ENCODE results near the gene LIPC.

Gene LIPC

GRCh38 chr15:58544756-58545155, 113.0 kb downstream of the LIPC start:
- POLR2A ChIA-PET: no interaction called here
- DNase-seq (ENCODE audit: low read depth, low spot score): no peak
- CTCF ChIA-PET: interaction anchor here (0.6 kb wide), 1 partner anchor 31 kb away, joined by 3 read pairs; no protein-coding TSS in a partner anchor

GRCh38 chr15:58545307-58546065, 113.7 kb downstream of the LIPC start:
- ChIA-PET POLR2A (no interaction called here), CTCF (no interaction called here)
- no peak overlapping the region for H3K4me3 ChIP-seq (ENCODE audit: low read depth, low read length)
- TF ChIP-seq CTCF (IDR thresholded peaks at IDR 0.05; ENCODE audit: insufficient read depth, low read length, missing control alignments): no peak
- no peak for DNase-seq (ENCODE audit: low read depth, low spot score)

More at GRCh38 chr15:58544756-58545155, 113.0 kb downstream of the LIPC start:
- H3K4me3 ChIP-seq (ENCODE audit: low read depth, low read length): no peak overlapping the region
- TF ChIP-seq CTCF (IDR thresholded peaks at IDR 0.05; ENCODE audit: insufficient read depth, low read length, missing control alignments): no peak

DNA sequence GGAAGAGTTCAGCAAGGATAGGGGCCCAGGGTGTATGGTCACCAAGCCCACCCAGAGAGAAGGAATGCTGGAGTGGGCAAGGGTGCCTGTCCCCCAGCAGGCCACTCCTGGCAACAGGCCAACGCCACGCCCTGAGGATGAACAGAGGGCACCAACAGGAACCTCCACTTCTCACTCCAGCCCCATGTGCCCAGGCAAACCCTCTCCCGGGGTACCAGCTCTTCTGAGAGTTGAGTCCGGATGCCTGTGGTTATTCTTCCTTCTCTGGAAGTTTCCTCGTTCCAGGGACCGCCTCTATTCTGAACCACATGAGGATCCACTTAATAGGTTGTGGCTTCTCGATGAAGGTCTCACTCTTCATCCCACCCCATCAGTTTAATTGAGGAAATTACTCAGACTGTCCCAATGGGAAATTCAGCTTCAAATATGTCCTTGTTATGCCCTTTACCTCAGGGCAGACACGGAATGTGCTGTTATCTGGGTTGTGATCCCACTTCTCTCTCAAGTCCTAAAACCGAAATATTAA, 114.3 kb downstream of the LIPC start:
- H3K4me3 ChIP-seq (ENCODE audit: low read depth, low read length): no peak overlapping the region
- TF ChIP-seq CTCF (IDR thresholded peaks at IDR 0.05; ENCODE audit: insufficient read depth, low read length, missing control alignments): no peak
- ChIA-PET CTCF (no interaction called here), POLR2A (no interaction called here)
- DNase-seq (ENCODE audit: low read depth, low spot score): no peak

GRCh38 chr15:58546635-58547627, 115.1 kb downstream of the LIPC start:
- CTCF ChIA-PET: interaction anchor here (0.7 to 1.2 kb wide), 2 partner anchors 25 to 277 kb away, joined by 4 read pairs; no protein-coding TSS in a partner anchor
- no peak for TF ChIP-seq CTCF (IDR thresholded peaks at IDR 0.05; ENCODE audit: insufficient read depth, low read length, missing control alignments)
- peak; percentile 79 for DNase-seq (ENCODE audit: low read depth, low spot score)
- H3K4me3 ChIP-seq (ENCODE audit: low read depth, low read length): no peak overlapping the region
- POLR2A ChIA-PET: interaction anchor here (0.7 to 1.1 kb wide), 3 partner anchors 32 to 129 kb away, joined by 3 to 4 read pairs (median 3); no protein-coding TSS in a partner anchor

DNA sequence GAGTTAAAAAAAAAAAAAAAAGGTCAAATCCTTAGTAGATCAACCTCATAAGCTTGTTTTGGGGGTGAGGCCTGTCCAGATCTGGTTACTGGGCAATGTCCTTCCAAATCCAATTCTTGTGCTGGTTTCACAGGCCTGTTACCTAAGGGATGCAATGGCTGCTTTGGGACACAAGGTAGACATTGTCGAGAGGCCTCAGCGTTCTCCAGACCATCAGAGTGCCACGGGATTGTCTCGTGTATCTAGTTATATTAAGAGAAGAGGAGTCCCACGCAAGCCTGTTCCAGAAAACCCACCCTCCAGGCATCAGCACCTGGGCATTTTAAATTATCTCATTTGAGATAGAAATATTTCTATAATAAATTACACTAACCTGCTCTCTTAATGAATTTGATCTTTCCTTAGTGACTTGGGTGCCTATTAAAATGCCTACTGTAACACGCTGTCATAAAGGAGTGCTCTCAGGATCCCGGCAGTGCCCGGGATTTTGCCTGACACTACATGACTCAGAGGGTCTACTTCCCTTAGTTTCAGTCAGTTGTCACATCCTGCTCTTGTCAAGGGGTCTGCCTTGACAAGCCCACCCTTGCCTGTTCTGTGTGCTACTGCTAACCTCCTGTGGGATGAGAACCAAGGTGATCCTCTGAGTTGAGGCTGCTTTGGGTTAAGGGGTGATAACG, 116.0 kb downstream of the LIPC start:
- TF ChIP-seq CTCF (IDR thresholded peaks at IDR 0.05; ENCODE audit: insufficient read depth, low read length, missing control alignments): no peak
- no peak overlapping the region for H3K4me3 ChIP-seq (ENCODE audit: low read depth, low read length)
- no peak for DNase-seq (ENCODE audit: low read depth, low spot score)
- POLR2A ChIA-PET: interaction anchor here (0.7 to 1.1 kb wide), 3 partner anchors 32 to 130 kb away, joined by 3 to 4 read pairs (median 3); no protein-coding TSS in a partner anchor
- CTCF ChIA-PET: interaction anchor here (0.7 to 1.2 kb wide), 3 partner anchors 9 to 278 kb away, joined by 3 to 4 read pairs (median 4); no protein-coding TSS in a partner anchor

All from AG04449 (cell line).